ENCODE measurements around the gene VWA1.

The VWA1 gene

GRCh38 chr1:1426496-1427105 lies 8.9 kb upstream of the VWA1 start:
- no peak for ATAC-seq
- TF ChIP-seq PPARA (CRISPR knock-in tag; IDR thresholded peaks at IDR 0.05; ENCODE audit: borderline replicate concordance) (no peak), ZC3H10 (CRISPR knock-in tag; IDR thresholded peaks at IDR 0.05) (no peak), BACH2 (CRISPR knock-in tag; IDR thresholded peaks at IDR 0.05; ENCODE audit: borderline replicate concordance) (no peak), ZNF8 (CRISPR knock-in tag; IDR thresholded peaks at IDR 0.05) (no peak), TCF4 (CRISPR knock-in tag; IDR thresholded peaks at IDR 0.05; ENCODE audit: borderline replicate concordance) (no peak), ESRRG (CRISPR knock-in tag; IDR thresholded peaks at IDR 0.05) (no peak), TSHZ2 (CRISPR knock-in tag; IDR thresholded peaks at IDR 0.05) (no peak), ZFP30 (CRISPR knock-in tag; IDR thresholded peaks at IDR 0.05) (no peak), GLIS3 (CRISPR knock-in tag; IDR thresholded peaks at IDR 0.05) (no peak), ARNTL (CRISPR knock-in tag; IDR thresholded peaks at IDR 0.05; ENCODE audit: borderline replicate concordance, low read depth) (no peak), RARB (CRISPR knock-in tag; IDR thresholded peaks at IDR 0.05) (no peak), ZFP3 (CRISPR knock-in tag; IDR thresholded peaks at IDR 0.05) (no peak), PATZ1 (CRISPR knock-in tag; IDR thresholded peaks at IDR 0.05; ENCODE audit: borderline replicate concordance) (no peak), TOX (CRISPR knock-in tag; IDR thresholded peaks at IDR 0.05; ENCODE audit: borderline replicate concordance) (no peak)
- TF ChIP-seq, protein P1, sequence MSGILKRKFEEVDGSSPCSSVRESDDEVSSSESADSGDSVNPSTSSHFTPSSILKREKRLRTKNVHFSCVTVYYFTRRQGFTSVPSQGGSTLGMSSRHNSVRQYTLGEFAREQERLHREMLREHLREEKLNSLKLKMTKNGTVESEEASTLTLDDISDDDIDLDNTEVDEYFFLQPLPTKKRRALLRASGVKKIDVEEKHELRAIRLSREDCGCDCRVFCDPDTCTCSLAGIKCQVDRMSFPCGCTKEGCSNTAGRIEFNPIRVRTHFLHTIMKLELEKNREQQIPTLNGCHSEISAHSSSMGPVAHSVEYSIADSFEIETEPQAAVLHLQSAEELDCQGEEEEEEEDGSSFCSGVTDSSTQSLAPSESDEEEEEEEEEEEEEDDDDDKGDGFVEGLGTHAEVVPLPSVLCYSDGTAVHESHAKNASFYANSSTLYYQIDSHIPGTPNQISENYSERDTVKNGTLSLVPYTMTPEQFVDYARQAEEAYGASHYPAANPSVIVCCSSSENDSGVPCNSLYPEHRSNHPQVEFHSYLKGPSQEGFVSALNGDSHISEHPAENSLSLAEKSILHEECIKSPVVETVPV (CRISPR knock-in tag; IDR thresholded peaks at IDR 0.05) = no peak
- TF ChIP-seq, protein P2, sequence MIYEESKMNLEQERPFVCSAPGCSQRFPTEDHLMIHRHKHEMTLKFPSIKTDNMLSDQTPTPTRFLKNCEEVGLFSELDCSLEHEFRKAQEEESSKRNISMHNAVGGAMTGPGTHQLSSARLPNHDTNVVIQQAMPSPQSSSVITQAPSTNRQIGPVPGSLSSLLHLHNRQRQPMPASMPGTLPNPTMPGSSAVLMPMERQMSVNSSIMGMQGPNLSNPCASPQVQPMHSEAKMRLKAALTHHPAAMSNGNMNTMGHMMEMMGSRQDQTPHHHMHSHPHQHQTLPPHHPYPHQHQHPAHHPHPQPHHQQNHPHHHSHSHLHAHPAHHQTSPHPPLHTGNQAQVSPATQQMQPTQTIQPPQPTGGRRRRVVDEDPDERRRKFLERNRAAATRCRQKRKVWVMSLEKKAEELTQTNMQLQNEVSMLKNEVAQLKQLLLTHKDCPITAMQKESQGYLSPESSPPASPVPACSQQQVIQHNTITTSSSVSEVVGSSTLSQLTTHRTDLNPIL (CRISPR knock-in tag; IDR thresholded peaks at IDR 0.05; ENCODE audit: low read depth) = no peak

DNA sequence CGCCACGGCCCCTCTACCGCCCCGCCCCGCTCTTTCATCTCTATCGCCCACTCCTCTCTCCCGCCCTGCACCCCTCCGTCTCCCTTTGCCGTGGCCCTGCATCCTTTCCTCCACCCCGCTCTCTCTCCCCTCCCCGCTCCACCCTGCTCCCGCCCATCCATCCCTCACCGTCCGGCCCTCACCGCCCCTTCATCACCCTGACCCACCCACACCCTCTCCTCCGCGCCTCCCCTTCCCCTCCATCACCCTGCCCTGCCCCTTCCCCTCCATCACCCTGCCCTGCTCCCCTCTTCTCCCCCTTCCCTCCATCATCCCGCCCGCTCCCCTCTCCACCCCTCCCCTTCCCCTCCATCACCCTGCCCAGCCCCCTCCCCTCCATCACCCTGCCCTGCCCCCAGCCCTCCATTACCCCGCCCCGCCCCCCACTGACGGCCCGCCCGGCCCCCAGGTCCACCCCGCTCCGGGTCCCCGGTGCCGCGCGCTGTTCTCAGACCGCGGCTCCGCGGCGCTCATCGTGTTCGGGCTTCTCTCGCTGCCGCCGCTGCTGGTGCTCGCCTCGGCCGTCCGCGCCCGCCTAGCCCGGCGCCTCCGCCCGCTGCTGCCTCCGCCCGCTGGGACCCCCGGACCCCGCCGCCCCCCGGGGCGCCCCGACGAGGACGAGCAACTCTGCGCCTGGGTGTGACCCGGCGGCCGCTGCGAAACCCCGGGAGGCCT lies 8.2 kb upstream of the VWA1 start:
- TF ChIP-seq PATZ1 (CRISPR knock-in tag; IDR thresholded peaks at IDR 0.05; ENCODE audit: borderline replicate concordance) (no peak), ISL1 (CRISPR knock-in tag; IDR thresholded peaks at IDR 0.05) (no peak), SNAI2 (CRISPR knock-in tag; IDR thresholded peaks at IDR 0.05) (no peak), TOX (CRISPR knock-in tag; IDR thresholded peaks at IDR 0.05; ENCODE audit: borderline replicate concordance) (no peak), TCF4 (CRISPR knock-in tag; IDR thresholded peaks at IDR 0.05; ENCODE audit: borderline replicate concordance) (no peak), PPARA (CRISPR knock-in tag; IDR thresholded peaks at IDR 0.05; ENCODE audit: borderline replicate concordance) (no peak), CSDC2 (CRISPR knock-in tag; IDR thresholded peaks at IDR 0.05) (no peak), ZNF565 (CRISPR knock-in tag; conservative IDR thresholded peaks at IDR 0.05; ENCODE audit: low read depth) (no peak), ZC3H10 (CRISPR knock-in tag; IDR thresholded peaks at IDR 0.05) (no peak)
- ATAC-seq = no peak

DNA sequence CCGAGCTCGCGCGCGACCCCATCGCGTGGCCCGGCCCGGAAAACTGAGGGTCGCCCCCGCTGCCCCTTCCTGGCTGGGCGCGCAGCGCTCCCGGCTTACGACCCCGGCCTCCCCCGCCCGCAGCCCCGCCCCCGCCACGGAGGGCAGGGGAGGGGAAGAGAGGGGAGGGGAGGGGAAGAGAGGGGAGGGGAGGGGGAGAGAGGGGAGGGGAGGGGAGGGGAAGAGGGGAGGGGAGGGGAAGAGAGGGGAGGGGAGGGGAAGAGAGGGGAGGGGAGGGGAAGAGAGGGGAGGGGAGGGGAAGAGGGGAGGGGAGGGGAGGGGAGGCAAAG lies 7.7 kb upstream of the VWA1 start:
- ATAC-seq = no peak

More for the DNA sequence above, 7.7 kb upstream of the VWA1 start:
- TF ChIP-seq ZNF565 (CRISPR knock-in tag; conservative IDR thresholded peaks at IDR 0.05; ENCODE audit: low read depth) = no peak
